Panc1 (cell line): ENCODE results near the gene SSTR5. TPM values are rescaled to one million over a fixed set of nuclear protein-coding genes. Genes with fewer than 3 reads are reported as not detected.

Experiments used
- ATAC-seq: fragments of 200-7000 bp; cut with Tn5 transposase; 2 replicates; pipeline ENCODE4 v1.9.1; 2020; ENCODE audit warnings: mild to moderate bottlenecking, moderate library complexity
- BruUV-seq: library from RNA; stranded (reverse); fragments of 400-500 nt; replicated peaks from 2 replicates; lab custom pipeline; 2021; lab: Mats Ljungman, UMichigan
- CTCF ChIA-PET: fragments of 300-600 bp; sonication (Branson Sonifier 250); formaldehyde crosslinking; loops from one replicate; lab custom pipeline; 2022; ENCODE audit warnings: antibody characterized with exemption; lab: Charles Lee
- POLR2A ChIA-PET: fragments of 300-600 bp; sonication (Branson Sonifier 250); formaldehyde crosslinking; loops from one replicate; lab custom pipeline; 2022; ENCODE audit warnings: antibody characterized with exemption; lab: Charles Lee
- DNase-seq: peaks from one replicate; pipeline ENCODE4 v3.0.0-alpha.2; 2010; ENCODE audit warnings: low read depth, low spot score
- H3K27ac ChIP-seq: 2 replicates; pipeline ENCODE4 v1.5.1; 2011; ENCODE audit warnings: mild to moderate bottlenecking, low read length, inconsistent platforms
- H3K27me3 ChIP-seq: fragments of 200-500 bp; sonication (Bioruptor generic); 2 replicates; pipeline ENCODE4 v1.6.0; 2014; ENCODE audit warnings: low read length, inconsistent platforms; ENCODE audit not compliant: control insufficient read depth, insufficient read depth
- H3K36me3 ChIP-seq: fragments of 200-500 bp; sonication (Bioruptor generic); 2 replicates; pipeline ENCODE4 v1.5.1; 2014; ENCODE audit warnings: inconsistent platforms, mild to moderate bottlenecking, low read length, moderate library complexity; ENCODE audit not compliant: control insufficient read depth, insufficient read depth
- H3K4me1 ChIP-seq: 2 replicates; pipeline ENCODE4 v1.5.1; 2011; ENCODE audit warnings: inconsistent platforms, mild to moderate bottlenecking, low read length, moderate library complexity; ENCODE audit not compliant: control insufficient read depth, insufficient read depth
- H3K4me3 ChIP-seq, 2 experiments: 2 replicates each; pipeline ENCODE4 v1.5.1; 2011 to 2012; ENCODE audit warnings: low read depth in 2 of 2, low read length in 2 of 2, mild to moderate bottlenecking in 2 of 2, inconsistent platforms in 1 of 2, moderate library complexity in 1 of 2
- H3K9me3 ChIP-seq: fragments of 200-500 bp; sonication (Bioruptor generic); 2 replicates; pipeline ENCODE4 v1.5.1; 2014; ENCODE audit warnings: low read depth, mild to moderate bottlenecking, inconsistent platforms, low read length, moderate library complexity; ENCODE audit not compliant: control insufficient read depth, insufficient read depth
- POLR2AphosphoS5 ChIP-seq: IDR thresholded peaks from 2 replicates; pipeline ENCODE4 v1.6.1; 2012; ENCODE audit warnings: mild to moderate bottlenecking, low read depth, low read length, moderate library complexity
- REST ChIP-seq, 2 experiments: IDR thresholded peaks; 2 replicates each; pipeline ENCODE4 v1.6.1; 2011 to 2012; ENCODE audit warnings: low read depth in 2 of 2, control low read depth in 1 of 2, low read length in 1 of 2, mild to moderate bottlenecking in 1 of 2, moderate library complexity in 1 of 2; ENCODE audit not compliant: insufficient read depth in 1 of 2
- SIN3A ChIP-seq: IDR thresholded peaks from 2 replicates; pipeline ENCODE4 v1.6.1; 2012; ENCODE audit warnings: low read depth, mild to moderate bottlenecking, low read length, moderate library complexity, borderline replicate concordance; ENCODE audit not compliant: insufficient read depth
- TCF7L2 ChIP-seq: IDR thresholded peaks from 2 replicates; pipeline ENCODE4 v1.6.1; 2011; ENCODE audit warnings: mild to moderate bottlenecking, low read depth, low read length, inconsistent platforms
- in situ Hi-C: cut with HindIII; loops from 2 replicates; pipeline ENCODE4 v1.10.0; 2016; ENCODE audit warnings: low sequenced_read_pairs, low pct_unique_long_range_greater_than_20kb
- intact Hi-C: fragments of 100-400 bp; cut with micrococcal nuclease; formaldehyde crosslinking; loops from one replicate; pipeline ENCODE4 v1.10.0; 2022; ENCODE audit not compliant: unreplicated experiment
- total RNA-seq: library from RNA; stranded (reverse); gene quantifications from one replicate; pipeline ENCODE4 v1.2.1, GENCODE V29; 2021; ENCODE audit not compliant: unreplicated experiment
- TF ChIP-seq, protein P1 (sequence below): fragments of 450-650 bp; IDR thresholded peaks from 2 replicates; pipeline ENCODE4 v1.5.1; 2017; ENCODE audit warnings: mild to moderate bottlenecking

The SSTR5 gene
- total RNA-seq, 1 experiment from 2014 or later, result 2.8 TPM

DNA sequence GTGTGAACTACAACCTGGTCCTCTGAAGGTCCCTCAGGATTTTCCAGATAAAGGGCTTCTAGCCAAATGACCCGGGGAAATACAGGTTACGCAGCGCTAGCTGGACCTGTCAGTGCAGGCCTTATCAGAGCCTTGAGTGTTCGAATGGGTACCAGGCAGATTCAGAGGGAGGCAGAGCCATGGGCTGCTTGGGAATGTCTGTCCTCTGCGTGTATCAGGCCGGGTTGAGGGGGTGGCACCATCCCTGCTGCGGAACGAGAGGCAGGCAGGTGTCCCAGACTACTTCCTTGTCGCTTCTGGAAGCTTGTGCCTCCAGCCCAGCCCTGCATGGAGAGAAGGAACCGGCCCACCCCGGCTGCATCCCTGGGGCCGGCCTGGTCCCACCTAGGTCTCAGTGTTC, 33.6 kb upstream of the SSTR5 start:
- no peaks in the 10 kb centered on the region for H3K9me3 ChIP-seq
- in situ Hi-C loops (no loop called here), intact Hi-C loops (no loop called here)
- DNase-seq (no peak), ATAC-seq (no peak)
- H3K27ac ChIP-seq, result no peak overlapping the region
- no peak overlapping the region for H3K4me3 ChIP-seq
- no peak for TF ChIP-seq REST (IDR thresholded peaks at IDR 0.05; ENCODE audit: insufficient read depth in 1 of 2, low read depth in 2 of 2, low read length in 1 of 2)
- TF ChIP-seq, protein P1, sequence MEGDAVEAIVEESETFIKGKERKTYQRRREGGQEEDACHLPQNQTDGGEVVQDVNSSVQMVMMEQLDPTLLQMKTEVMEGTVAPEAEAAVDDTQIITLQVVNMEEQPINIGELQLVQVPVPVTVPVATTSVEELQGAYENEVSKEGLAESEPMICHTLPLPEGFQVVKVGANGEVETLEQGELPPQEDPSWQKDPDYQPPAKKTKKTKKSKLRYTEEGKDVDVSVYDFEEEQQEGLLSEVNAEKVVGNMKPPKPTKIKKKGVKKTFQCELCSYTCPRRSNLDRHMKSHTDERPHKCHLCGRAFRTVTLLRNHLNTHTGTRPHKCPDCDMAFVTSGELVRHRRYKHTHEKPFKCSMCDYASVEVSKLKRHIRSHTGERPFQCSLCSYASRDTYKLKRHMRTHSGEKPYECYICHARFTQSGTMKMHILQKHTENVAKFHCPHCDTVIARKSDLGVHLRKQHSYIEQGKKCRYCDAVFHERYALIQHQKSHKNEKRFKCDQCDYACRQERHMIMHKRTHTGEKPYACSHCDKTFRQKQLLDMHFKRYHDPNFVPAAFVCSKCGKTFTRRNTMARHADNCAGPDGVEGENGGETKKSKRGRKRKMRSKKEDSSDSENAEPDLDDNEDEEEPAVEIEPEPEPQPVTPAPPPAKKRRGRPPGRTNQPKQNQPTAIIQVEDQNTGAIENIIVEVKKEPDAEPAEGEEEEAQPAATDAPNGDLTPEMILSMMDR, result no peak
- TF ChIP-seq POLR2AphosphoS5, result no peak
- no peak for TF ChIP-seq SIN3A
- TF ChIP-seq TCF7L2, result no peak
- ChIA-PET CTCF (no interaction called here), POLR2A (no interaction called here)
- H3K4me1 ChIP-seq, result peaks cover 16% of the 10 kb centered on the region
- BruUV-seq, result no TSS peak
- H3K36me3 ChIP-seq, result no peaks in the 10 kb centered on the region
- H3K27me3 ChIP-seq, result no peaks in the 10 kb centered on the region

DNA sequence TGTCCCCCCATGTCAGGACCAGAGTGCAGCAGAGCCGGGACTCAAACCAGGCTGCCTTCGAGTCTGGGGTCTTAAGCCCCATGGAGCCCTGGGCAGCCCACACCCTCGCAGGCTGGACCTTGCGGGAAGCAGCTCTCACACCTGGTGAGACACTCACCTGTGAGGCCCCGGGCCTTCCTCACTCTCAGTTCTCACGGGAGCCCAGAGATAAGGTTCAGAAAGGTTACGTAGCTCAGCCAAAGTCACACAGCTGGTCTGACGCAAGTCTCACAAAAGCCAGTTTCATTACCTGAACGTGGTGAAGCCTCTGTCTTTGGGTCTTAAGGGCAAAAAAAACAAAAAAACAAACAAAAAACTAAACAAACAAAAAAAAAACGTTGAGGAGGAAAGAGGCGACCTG, 32.8 kb upstream of the SSTR5 start:
- CTCF ChIA-PET, result no interaction called here
- intact Hi-C loops (no loop called here), in situ Hi-C loops (no loop called here)
- Histone ChIP-seq H3K9me3 (no peaks in the 10 kb centered on the region), H3K4me1 (peaks cover 16% of the 10 kb centered on the region), H3K27me3 (no peaks in the 10 kb centered on the region), H3K36me3 (no peaks in the 10 kb centered on the region), H3K27ac (no peak overlapping the region), H3K4me3 (no peak overlapping the region)
- POLR2A ChIA-PET, result no interaction called here
- ATAC-seq, result no peak
- no peak for DNase-seq
- TF ChIP-seq, protein P1, result no peak
- no peak for TF ChIP-seq POLR2AphosphoS5
- TF ChIP-seq TCF7L2, result no peak
- no peak for TF ChIP-seq REST (IDR thresholded peaks at IDR 0.05; ENCODE audit: insufficient read depth in 1 of 2, low read depth in 2 of 2, low read length in 1 of 2)
- no peak for TF ChIP-seq SIN3A
- BruUV-seq, result no TSS peak
